Measurements from ENCODE around the gene GET4.

GET4 gene

DNA sequence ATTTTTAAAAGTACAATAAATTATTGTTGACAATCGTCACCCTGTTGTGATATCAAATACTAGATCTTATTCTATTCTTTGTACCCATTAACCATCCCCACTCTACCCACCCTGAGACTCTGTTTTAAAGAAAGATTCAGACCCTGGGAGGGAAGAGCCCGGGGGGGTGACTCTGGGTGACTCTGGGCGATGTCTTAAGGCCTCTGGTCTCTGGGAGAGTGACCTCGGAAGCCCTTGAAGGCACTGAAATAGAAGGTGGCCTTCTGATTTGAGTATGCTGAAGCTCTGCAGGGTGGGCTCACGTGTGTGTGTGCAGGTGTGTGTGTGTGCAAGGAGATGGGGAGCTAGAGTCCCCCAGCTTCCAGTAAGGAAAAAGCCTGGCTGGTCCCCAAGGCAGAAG lies 68.4 kb downstream of the GET4 start:
- intact Hi-C loops (cut with micrococcal nuclease), result no loop called here
- Mint-ChIP-seq H3K4me1 (ENCODE audit: low read depth) (peaks cover 60% of the 10 kb centered on the region), H3K27ac (no peak overlapping the region), H3K9me3 (peaks cover 12% of the 10 kb centered on the region), H3K27me3 (no peaks in the 10 kb centered on the region), H3K4me3 (no peak overlapping the region), H3K36me3 (ENCODE audit: low read depth) (peaks cover 60% of the 10 kb centered on the region)

DNA sequence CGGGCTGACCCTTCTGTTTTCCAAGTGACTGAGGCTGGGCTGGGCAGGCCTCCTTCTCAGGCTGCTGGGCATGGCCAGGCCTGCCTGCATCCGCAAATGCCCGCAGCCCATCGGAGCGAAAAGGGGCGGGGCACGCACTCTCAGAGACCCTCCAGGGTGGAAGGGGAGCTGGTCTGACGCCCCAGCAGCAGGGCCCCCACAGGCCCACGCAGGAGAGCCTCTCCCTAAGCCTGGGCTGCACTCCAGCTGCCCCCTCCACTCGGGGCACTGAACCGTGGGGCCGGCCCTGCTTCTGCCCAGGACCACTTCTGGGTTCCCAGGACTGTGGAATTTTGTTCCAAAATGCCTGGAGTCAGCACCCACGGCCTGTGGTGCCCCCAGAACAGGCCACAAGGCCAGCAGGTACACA lies 68.8 kb downstream of the GET4 start:
- peaks cover 60% of the 10 kb centered on the region for H3K4me1 Mint-ChIP-seq (ENCODE audit: low read depth)
- no peak overlapping the region for H3K27ac Mint-ChIP-seq
- no peaks in the 10 kb centered on the region for H3K27me3 Mint-ChIP-seq
- no peak overlapping the region for H3K4me3 Mint-ChIP-seq
- intact Hi-C loops (cut with micrococcal nuclease), result no loop called here
- H3K36me3 Mint-ChIP-seq (ENCODE audit: low read depth), result peaks cover 64% of the 10 kb centered on the region
- H3K9me3 Mint-ChIP-seq, result peaks cover 12% of the 10 kb centered on the region

DNA sequence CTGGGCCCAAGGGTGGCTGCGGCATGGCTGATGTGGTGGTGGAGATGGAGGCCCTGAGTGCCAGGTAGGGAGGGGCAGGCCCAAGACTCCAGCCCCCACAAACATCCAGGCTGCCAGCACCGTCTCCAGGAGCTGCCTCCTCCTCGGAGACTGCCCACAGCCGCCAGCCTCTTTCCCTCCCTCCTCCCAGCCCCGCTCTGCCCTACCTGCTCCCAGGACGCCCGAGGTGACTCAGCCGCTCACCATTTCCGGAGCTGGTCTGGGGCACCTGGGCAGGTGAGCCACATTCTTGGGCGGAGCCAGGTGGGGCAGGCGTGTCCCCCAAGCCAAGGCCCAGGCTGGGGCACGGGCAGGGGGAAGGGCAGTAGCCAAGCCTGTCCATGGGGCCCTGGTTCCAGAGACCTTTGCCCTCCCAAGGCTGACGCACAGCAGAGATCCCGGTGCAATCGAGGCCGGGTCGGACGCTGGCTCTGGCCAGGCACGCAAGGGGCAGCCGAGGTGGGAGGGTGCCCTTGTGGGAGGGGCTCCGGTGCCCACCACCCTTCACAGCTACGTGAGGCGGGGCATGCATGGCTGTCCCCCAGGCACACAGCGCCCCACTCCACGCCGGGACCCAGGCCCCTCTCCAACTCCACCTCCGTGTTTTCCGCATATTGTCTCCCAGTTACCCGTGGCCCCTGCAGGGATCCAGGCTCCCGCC lies 69.4 kb downstream of the GET4 start:
- no peak overlapping the region for H3K27ac Mint-ChIP-seq
- H3K36me3 Mint-ChIP-seq (ENCODE audit: low read depth), result peaks cover 68% of the 10 kb centered on the region
- no peaks in the 10 kb centered on the region for H3K27me3 Mint-ChIP-seq
- H3K4me3 Mint-ChIP-seq, result no peak overlapping the region
- intact Hi-C loops (cut with micrococcal nuclease), result no loop called here
- H3K4me1 Mint-ChIP-seq (ENCODE audit: low read depth), result peaks cover 60% of the 10 kb centered on the region
- peaks cover 12% of the 10 kb centered on the region for H3K9me3 Mint-ChIP-seq
